OCI-LY7 (cell line): Measurements from ENCODE around the gene LSS.

ENCODE experiments used
- EZH2phosphoT487 ChIP-seq: fragments of 200-600 bp; sonication (generic); IDR thresholded peaks from 2 replicates; pipeline ENCODE4 v1.6.1; 2018; ENCODE audit warnings: low read depth, borderline replicate concordance, mild to moderate bottlenecking, mixed run types, antibody characterized with exemption, low read length, moderate library complexity, mixed read lengths
- TF ChIP-seq, protein P1 (sequence below): fragments of 200-600 bp; sonication (generic); conservative IDR thresholded peaks from 2 replicates; pipeline ENCODE4 v1.5.1; 2014; ENCODE audit warnings: mild to moderate bottlenecking, antibody characterized with exemption, low read length, moderate library complexity, mixed read lengths

- TF ChIP-seq, protein P1, sequence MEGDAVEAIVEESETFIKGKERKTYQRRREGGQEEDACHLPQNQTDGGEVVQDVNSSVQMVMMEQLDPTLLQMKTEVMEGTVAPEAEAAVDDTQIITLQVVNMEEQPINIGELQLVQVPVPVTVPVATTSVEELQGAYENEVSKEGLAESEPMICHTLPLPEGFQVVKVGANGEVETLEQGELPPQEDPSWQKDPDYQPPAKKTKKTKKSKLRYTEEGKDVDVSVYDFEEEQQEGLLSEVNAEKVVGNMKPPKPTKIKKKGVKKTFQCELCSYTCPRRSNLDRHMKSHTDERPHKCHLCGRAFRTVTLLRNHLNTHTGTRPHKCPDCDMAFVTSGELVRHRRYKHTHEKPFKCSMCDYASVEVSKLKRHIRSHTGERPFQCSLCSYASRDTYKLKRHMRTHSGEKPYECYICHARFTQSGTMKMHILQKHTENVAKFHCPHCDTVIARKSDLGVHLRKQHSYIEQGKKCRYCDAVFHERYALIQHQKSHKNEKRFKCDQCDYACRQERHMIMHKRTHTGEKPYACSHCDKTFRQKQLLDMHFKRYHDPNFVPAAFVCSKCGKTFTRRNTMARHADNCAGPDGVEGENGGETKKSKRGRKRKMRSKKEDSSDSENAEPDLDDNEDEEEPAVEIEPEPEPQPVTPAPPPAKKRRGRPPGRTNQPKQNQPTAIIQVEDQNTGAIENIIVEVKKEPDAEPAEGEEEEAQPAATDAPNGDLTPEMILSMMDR, result no peak
- no peak for TF ChIP-seq EZH2phosphoT487
Measured at GRCh38 chr21:46159390-46159789, 69.2 kb downstream of the LSS start.
